ENCODE results near the gene AIDA. TPM values are rescaled to one million over a fixed set of nuclear protein-coding genes. Genes with fewer than 3 reads are reported as not detected.

AIDA gene
- total and polyA plus RNA-seq, 8 donors = 29.7 to 63.5 (median 39.9) TPM

- no peak for DNase-seq
- 81 to 91% (median 88%) methylated on average over 2 of the region's 2 CpGs for WGBS, 5 donors
- Histone ChIP-seq H3K4me1 (peaks cover 0 to 14% (median 2%) of the 10 kb centered on the region in 4 donors), H3K36me3 (peaks cover 0 to 49% (median 38%) of the 10 kb centered on the region in 4 donors), H3K27me3 (no peaks in the 10 kb centered on the region), H3K4me3 (no peak overlapping the region), H3K9me3 (no peaks in the 10 kb centered on the region), H3K27ac (no peak overlapping the region)
- TF ChIP-seq EP300 (IDR thresholded peaks at IDR 0.05) (no peak), CTCF (IDR thresholded peaks at IDR 0.05) (no peak)
- intact Hi-C loops (cut with DNase I; ENCODE audit: low total_unique reads) = no loop called here
Measured at GRCh38 chr1:222697826-222698225, 14.5 kb downstream of the AIDA start.

GRCh38 chr1:222697203-222697602 is 15.1 kb downstream of the AIDA start:
- Histone ChIP-seq H3K27me3 (no peaks in the 10 kb centered on the region), H3K27ac (no peak overlapping the region), H3K4me3 (no peak overlapping the region), H3K9me3 (no peaks in the 10 kb centered on the region), H3K36me3 (peaks cover 0 to 49% (median 37%) of the 10 kb centered on the region in 4 donors), H3K4me1 (peaks cover 0 to 8% (median 0%) of the 10 kb centered on the region in 4 donors)
- intact Hi-C loops (cut with DNase I; ENCODE audit: low total_unique reads) = no loop called here
- 81 to 95% (median 88%) methylated on average over 2 of the region's 2 CpGs for WGBS, 5 donors
- no peak for DNase-seq
- no peak for TF ChIP-seq POLR2A (IDR thresholded peaks at IDR 0.05)
- TF ChIP-seq CTCF (IDR thresholded peaks at IDR 0.05) = no peak
- TF ChIP-seq POLR2AphosphoS5 (IDR thresholded peaks at IDR 0.05) = no peak
- no peak for TF ChIP-seq EP300 (IDR thresholded peaks at IDR 0.05)

- Histone ChIP-seq H3K4me3 (no peak overlapping the region), H3K4me1 (peaks cover 0 to 6% (median 0%) of the 10 kb centered on the region in 4 donors), H3K27ac (no peak overlapping the region), H3K27me3 (no peaks in the 10 kb centered on the region), H3K36me3 (peaks cover 0 to 47% (median 36%) of the 10 kb centered on the region in 4 donors), H3K9me3 (no peaks in the 10 kb centered on the region)
- intact Hi-C loops (cut with DNase I; ENCODE audit: low total_unique reads) = no loop called here
- DNase-seq = no peak
- WGBS, 5 donors = 94 to 98% (median 95%) methylated on average over 8 of the region's 8 CpGs
- TF ChIP-seq EP300 (IDR thresholded peaks at IDR 0.05) (no peak), POLR2A (IDR thresholded peaks at IDR 0.05) (no peak), POLR2AphosphoS5 (IDR thresholded peaks at IDR 0.05) (no peak), CTCF (IDR thresholded peaks at IDR 0.05) (no peak)
Measured at GRCh38 chr1:222696741-222697140, 15.6 kb downstream of the AIDA start.

GRCh38 chr1:222694927-222695326 is 17.4 kb downstream of the AIDA start:
- TF ChIP-seq POLR2AphosphoS5 (IDR thresholded peaks at IDR 0.05) (no peak), EP300 (IDR thresholded peaks at IDR 0.05) (no peak), CTCF (IDR thresholded peaks at IDR 0.05) (no peak), POLR2A (IDR thresholded peaks at IDR 0.05) (no peak)
- Histone ChIP-seq H3K27ac (no peak overlapping the region), H3K9me3 (no peaks in the 10 kb centered on the region), H3K36me3 (peaks cover 0 to 37% (median 19%) of the 10 kb centered on the region in 4 donors), H3K4me1 (peaks cover 0 to 6% (median 0%) of the 10 kb centered on the region in 4 donors), H3K4me3 (no peak overlapping the region), H3K27me3 (no peaks in the 10 kb centered on the region)
- no peak for DNase-seq
- intact Hi-C loops (cut with DNase I; ENCODE audit: low total_unique reads) = no loop called here
- 80 to 88% (median 82%) methylated on average over 5 of the region's 5 CpGs for WGBS, 5 donors
